BLaER1 (cell line): ENCODE measurements around the gene DUS2.
"Not testable (repeated sequence)": the region's sequence is repeated elsewhere in the genome, so short reads cannot be mapped to it uniquely, and the experiment has no call there.

ENCODE experiments used
- H3K27ac ChIP-seq: shearing (Covaris generic); formaldehyde crosslinking; 2 replicates; pipeline ENCODE4 v1.8.1; 2022
- H3K27me3 ChIP-seq: shearing (Covaris generic); formaldehyde crosslinking; 2 replicates; pipeline ENCODE4 v1.8.1; 2022
- H3K36me3 ChIP-seq: shearing (Covaris generic); formaldehyde crosslinking; 2 replicates; pipeline ENCODE4 v1.8.1; 2022
- H3K4me1 ChIP-seq: shearing (Covaris generic); formaldehyde crosslinking; 2 replicates; pipeline ENCODE4 v1.8.1; 2022
- H3K4me2 ChIP-seq: shearing (Covaris generic); formaldehyde crosslinking; 2 replicates; pipeline ENCODE4 v1.8.1; 2022
- H3K4me3 ChIP-seq: shearing (Covaris generic); formaldehyde crosslinking; 2 replicates; pipeline ENCODE4 v1.8.1; 2022
- H3K9ac ChIP-seq: shearing (Covaris generic); formaldehyde crosslinking; 2 replicates; pipeline ENCODE4 v1.8.1; 2022
- H3K9me3 ChIP-seq: shearing (Covaris generic); formaldehyde crosslinking; 2 replicates; pipeline ENCODE4 v1.8.1; 2022
- H4K20me1 ChIP-seq: shearing (Covaris generic); formaldehyde crosslinking; 2 replicates; pipeline ENCODE4 v1.8.1; 2022
- Cebpa-rat ChIP-seq: shearing (Covaris generic); IDR thresholded peaks from 2 replicates; pipeline ENCODE4 v1.8.1; 2022

DUS2 gene

DNA sequence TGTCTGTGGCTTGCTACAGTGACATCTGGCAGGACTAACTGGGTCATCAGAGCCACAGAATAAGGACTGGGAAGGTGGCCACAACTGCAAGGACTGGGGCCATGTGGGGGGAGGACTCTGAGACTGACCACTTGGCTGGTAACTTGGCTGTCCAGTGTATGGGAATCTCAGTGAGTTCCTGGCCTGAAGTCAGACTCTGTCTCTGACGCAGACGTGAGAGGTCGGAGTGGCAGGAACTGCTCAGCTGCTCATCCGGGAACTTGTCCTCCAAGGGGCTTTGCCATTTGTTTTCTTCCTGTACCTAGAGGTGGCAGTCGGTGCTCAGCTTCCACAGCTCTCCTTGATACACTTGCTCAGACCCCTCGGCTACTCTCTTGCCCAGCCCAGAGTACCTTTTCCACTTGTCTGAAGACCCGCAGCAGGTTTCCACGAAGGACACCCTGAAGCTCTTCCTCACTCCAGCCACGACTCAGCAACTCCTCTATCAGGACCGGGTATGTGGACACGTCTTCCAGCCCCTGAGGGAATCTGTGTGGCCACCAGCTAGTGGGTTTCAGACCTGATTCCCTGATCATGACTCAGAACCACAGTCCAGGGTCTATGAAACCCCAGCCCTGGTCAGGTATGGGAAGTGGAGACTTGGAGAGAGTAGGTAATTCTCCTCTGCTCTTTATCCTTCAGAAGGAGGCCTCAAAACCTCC, 35.5 kb upstream of the DUS2 start:
- Histone ChIP-seq H3K36me3 (no peaks in the 10 kb centered on the region), H3K9me3 (no peaks in the 10 kb centered on the region), H4K20me1 (no peaks in the 10 kb centered on the region), H3K4me1 (peaks cover 48% of the 10 kb centered on the region), H3K4me2 (no peak overlapping the region), H3K4me3 (no peak overlapping the region), H3K27me3 (no peaks in the 10 kb centered on the region), H3K27ac (no peak overlapping the region), H3K9ac (no peak overlapping the region)
- TF ChIP-seq Cebpa-rat: no peak

DNA sequence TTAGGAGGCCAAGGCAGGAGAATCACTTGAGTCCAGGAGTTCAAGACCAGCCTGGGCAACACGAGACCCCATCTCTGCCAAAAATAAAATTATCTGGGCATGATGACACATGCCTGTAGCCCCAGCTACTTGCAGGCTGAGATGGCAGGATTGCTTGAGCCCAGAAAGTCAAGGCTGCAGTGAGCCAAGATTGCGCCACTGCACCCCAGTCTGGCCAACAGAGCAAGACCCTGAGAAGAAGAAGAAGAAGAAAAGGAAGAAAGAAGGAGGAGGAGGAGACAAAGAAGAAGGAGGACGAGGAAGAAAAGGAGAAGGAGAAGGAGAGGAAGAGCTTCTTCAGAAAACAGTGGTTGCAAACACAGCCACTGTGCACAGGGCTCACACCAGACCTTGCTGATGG, 34.4 kb upstream of the DUS2 start:
- Histone ChIP-seq H3K4me3 (no peak overlapping the region), H3K27ac (no peak overlapping the region), H3K4me1 (peaks cover 54% of the 10 kb centered on the region), H4K20me1 (no peaks in the 10 kb centered on the region), H3K9me3 (no peaks in the 10 kb centered on the region), H3K9ac (no peak overlapping the region), H3K36me3 (no peaks in the 10 kb centered on the region), H3K27me3 (no peaks in the 10 kb centered on the region), H3K4me2 (no peak overlapping the region)
- TF ChIP-seq Cebpa-rat: no peak

DNA sequence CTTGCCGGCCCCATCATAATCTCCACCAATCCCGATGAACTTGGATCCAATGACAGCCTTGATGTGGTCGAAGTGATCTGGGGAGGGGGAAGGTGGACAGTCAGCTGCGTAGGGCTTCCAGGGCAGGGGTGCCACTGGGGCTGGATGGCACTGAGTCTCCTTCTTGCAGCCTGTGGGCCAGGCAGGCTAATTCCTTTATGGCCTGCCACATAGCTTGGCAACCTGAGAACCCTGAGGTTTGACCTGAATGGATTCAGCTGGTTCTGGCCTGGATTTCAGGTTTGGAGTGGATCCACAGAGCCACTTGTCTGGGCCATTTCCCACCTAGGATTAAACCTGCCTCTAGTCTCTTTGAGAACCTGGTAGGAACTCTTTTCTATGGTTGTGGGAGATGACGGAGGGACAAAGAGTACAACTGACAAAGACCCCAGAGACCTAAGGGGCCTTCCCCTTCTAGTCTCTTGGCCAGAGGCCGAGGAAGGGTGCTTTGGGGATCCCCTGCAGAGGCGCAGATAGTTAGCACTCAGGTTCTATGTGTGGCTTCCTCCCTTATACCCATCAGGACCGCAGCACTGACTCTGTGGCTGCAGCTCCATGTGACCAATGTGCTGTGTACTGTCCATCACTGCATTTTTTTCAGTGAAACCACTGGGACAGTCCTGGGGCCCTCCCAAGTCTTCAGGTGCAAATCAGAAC, 33.6 kb upstream of the DUS2 start:
- peaks cover 54% of the 10 kb centered on the region for H3K4me1 ChIP-seq

DNA sequence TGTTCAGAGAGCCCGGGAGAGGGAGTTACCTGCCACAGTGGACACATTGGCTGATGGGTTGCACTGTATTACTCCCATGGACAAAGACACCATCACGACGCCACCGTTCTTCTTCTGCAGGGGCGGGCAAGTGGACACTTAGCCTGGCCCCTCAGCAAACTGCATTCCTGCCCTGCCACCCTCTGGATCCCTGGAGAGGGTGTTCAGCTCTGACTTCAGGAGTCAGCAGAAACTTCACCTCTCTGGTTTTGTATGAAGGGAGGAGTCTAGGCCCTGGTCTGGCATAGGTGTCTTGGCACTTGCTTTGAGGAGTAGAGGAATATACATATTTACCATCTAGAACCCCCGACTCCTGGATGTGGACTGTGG, 33.1 kb upstream of the DUS2 start:
- no peak overlapping the region for H3K4me3 ChIP-seq
- H4K20me1 ChIP-seq: no peaks in the 10 kb centered on the region
- H3K4me1 ChIP-seq: peaks cover 54% of the 10 kb centered on the region
- TF ChIP-seq Cebpa-rat: no peak
- H3K9ac ChIP-seq: no peak overlapping the region
- H3K4me2 ChIP-seq: no peak overlapping the region
- H3K36me3 ChIP-seq: no peaks in the 10 kb centered on the region
- no peaks in the 10 kb centered on the region for H3K27me3 ChIP-seq
- H3K27ac ChIP-seq: no peak overlapping the region
- no peaks in the 10 kb centered on the region for H3K9me3 ChIP-seq

More for the DNA sequence above, 33.6 kb upstream of the DUS2 start:
- Histone ChIP-seq H4K20me1 (no peaks in the 10 kb centered on the region), H3K4me2 (no peak overlapping the region), H3K9ac (no peak overlapping the region), H3K9me3 (no peaks in the 10 kb centered on the region), H3K27me3 (no peaks in the 10 kb centered on the region), H3K4me3 (no peak overlapping the region), H3K36me3 (no peaks in the 10 kb centered on the region), H3K27ac (no peak overlapping the region)
- no peak for TF ChIP-seq Cebpa-rat

DNA sequence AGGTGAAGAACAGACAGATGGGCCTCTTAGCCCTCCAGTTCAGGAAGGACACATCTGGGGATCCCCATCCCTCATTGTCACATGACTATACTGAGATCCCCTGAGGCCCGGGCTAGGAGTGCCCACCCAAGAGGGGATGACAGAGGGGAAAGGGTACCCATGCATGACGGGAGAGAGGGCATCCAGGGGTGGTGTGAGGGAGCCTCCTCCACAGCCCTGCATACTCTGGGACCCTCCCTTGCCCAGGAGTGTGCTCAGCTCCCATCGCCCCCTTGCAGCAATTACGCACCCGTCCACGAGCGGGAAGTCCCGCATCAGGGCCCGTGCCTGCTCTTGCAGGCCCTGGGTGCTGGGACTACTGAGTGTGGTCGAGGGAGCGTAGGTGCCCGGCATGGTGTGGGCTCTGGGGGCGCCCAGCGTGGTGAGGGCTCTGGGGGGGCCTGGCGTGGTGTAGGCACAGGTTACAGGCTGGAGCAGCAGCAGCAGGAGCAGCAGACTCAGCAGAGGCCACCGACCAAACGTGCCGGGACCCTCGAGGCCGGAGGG, 30.4 kb upstream of the DUS2 start:
- Histone ChIP-seq H3K27me3 (no peaks in the 10 kb centered on the region), H3K36me3 (no peaks in the 10 kb centered on the region), H3K4me2 (peak overlapping the region; percentile 88), H3K4me1 (peaks cover 34% of the 10 kb centered on the region), H3K9ac (no peak overlapping the region), H3K27ac (peak overlapping the region; percentile 79), H4K20me1 (no peaks in the 10 kb centered on the region), H3K9me3 (peaks cover under 1% of the 10 kb centered on the region; the same call in 1 of the 2 replicates), H3K4me3 (no peak overlapping the region)
- TF ChIP-seq Cebpa-rat: no peak

DNA sequence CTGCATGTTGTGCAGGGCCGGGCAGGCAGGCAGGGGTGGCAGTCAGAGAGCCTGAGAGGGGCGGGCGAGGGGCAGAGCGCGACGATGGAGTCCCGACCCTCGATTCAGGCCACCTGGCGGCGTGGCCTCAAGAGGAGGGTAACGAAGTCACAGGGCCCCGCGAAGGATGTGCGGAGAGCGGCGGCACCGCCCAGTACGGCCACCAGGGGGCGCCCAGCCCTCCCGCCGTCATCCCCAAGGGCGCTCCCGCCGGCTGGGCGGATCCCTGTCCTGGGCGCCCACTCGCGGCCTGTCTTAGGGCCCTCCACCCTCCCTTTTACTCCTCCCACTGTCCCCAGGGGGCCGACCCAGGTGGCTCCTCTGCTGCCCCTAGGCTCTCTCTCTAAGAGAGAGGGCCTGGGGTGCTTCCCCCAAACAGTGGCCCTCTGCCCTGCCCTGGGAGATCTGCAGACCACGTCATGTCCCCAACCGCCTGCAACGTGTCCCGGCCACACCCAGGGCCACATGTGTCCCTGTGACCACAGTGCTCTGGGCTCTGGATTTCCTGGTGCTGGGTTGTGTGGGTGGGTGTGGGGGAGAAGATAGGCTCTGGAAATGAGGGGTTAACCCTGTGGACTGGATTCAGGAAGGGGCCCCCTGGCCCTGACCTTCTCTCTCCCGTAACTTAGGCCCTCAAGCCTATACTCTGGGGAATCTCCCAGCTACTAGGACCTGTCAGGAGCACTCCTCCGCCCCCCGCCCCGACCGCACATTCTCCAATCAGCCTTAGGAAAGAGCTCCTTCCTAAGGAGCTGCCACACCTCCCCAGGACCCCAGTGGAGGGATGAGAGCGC, 29.7 kb upstream of the DUS2 start:
- peak overlapping the region; percentile 79 for H3K27ac ChIP-seq
- TF ChIP-seq Cebpa-rat: no peak
- H4K20me1 ChIP-seq: no peaks in the 10 kb centered on the region
- peaks cover 8% of the 10 kb centered on the region; the same call in 1 of the 2 replicates for H3K9me3 ChIP-seq
- H3K4me2 ChIP-seq: peak overlapping the region; percentile 88
- H3K9ac ChIP-seq: peak overlapping the region; percentile 39
- H3K4me1 ChIP-seq: peaks cover 38% of the 10 kb centered on the region
- H3K36me3 ChIP-seq: no peaks in the 10 kb centered on the region
- H3K4me3 ChIP-seq: peak overlapping the region; percentile 55
- H3K27me3 ChIP-seq: no peaks in the 10 kb centered on the region

DNA sequence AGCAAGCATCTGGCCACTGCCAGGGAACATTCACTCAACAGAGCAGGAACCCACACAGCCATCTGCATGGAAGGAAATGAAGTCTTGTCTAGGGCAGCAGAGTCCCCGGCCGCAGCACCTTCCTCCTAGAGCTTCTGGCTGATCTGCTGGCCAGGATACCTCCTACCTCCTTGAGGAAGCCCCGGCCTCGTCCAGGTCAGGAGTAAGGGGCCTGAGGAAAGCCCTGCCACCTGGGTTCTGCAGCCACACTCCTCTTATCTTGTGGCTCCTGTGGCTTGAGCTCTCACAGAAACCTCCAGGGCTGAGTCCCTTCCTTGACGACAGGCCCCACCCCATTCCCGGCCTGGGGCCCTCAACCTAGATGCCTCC, 29.1 kb upstream of the DUS2 start:
- Histone ChIP-seq H3K4me3 (peak overlapping the region; percentile 55), H3K4me1 (peaks cover 44% of the 10 kb centered on the region), H3K4me2 (peak overlapping the region; percentile 88), H3K27ac (peak overlapping the region; percentile 79), H3K9ac (peak overlapping the region; percentile 39)
- not testable (repeated sequence) for H3K9me3 ChIP-seq, H3K36me3 ChIP-seq, H3K27me3 ChIP-seq, H4K20me1 ChIP-seq

DNA sequence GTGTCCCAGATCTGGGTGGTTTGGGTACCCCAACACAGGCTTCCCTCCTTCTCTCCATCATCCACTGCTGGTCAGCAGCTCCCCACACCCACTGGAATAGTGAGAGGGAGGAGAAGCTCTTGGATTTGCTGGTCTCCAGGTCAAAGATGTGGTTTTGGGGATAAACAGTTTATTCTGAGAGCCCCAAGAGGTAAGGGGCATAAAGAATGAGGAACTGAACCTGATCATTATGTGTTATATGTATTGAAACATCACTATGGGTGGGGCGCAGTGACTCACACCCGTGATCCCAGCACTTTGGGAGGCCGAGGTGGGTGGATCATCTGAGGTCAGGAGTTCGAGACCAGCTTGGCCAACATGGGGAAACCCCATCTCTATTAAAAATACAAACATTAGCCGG, 27.7 kb upstream of the DUS2 start:
- Histone ChIP-seq H3K4me3 (no peak overlapping the region), H3K27me3 (no peaks in the 10 kb centered on the region), H3K4me1 (peaks cover 58% of the 10 kb centered on the region), H3K27ac (no peak overlapping the region), H3K4me2 (no peak overlapping the region), H3K36me3 (no peaks in the 10 kb centered on the region), H4K20me1 (no peaks in the 10 kb centered on the region), H3K9me3 (peaks cover 9% of the 10 kb centered on the region; the same call in 1 of the 2 replicates), H3K9ac (no peak overlapping the region)
- TF ChIP-seq Cebpa-rat: no peak

DNA sequence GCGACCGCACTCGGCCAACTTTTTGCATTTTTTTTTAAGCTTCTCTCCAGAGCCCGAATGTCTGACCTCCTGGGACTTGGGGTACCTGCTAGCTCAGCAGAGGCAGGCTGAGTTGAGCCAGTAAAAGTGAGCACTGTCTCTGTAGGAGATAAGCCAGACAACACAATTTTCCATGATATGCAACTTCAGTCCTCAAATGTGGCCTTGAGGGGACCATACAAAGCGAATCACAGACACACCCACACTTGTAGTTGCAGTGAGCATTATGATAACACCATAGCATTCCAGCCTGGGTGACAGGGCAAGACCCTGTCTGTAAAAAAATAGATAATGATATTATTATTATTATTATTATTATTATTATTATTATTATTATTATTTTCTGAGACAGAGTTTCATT, 26.4 kb upstream of the DUS2 start:
- TF ChIP-seq Cebpa-rat: no peak
- H3K4me3 ChIP-seq: no peak overlapping the region
- peaks cover 9% of the 10 kb centered on the region; the same call in 1 of the 2 replicates for H3K9me3 ChIP-seq
- no peak overlapping the region for H3K27ac ChIP-seq
- H3K9ac ChIP-seq: no peak overlapping the region
- no peak overlapping the region for H3K4me2 ChIP-seq
- H4K20me1 ChIP-seq: no peaks in the 10 kb centered on the region
- no peaks in the 10 kb centered on the region for H3K27me3 ChIP-seq
- no peaks in the 10 kb centered on the region for H3K36me3 ChIP-seq
- H3K4me1 ChIP-seq: peaks cover 60% of the 10 kb centered on the region

DNA sequence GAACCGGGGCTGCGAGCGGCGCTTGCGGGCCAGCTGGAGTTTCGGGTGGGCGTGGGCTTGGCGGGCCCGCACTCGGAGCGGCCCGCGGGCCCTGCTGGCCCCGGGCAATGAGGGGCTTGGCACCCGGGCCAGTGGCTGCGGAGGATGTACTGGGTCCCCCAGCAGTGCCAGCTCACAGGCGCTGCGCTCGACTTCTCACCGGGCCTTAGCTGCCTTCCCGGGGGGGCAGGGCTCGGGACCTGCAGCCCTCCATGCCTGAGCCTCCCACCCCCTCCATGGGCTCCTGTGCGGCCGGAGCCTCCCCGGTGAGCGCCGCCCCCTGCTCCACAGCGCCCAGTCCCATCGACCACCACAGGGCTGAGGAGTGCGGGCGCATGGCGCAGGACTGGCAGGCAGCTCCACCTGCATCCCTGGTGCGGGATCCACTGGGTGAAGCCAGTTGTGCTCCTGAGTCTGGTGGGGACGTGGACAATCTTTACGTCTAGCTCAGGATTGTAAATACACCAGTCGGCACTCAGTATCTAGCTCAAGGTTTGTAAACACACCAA, 24.8 kb upstream of the DUS2 start:
- H3K4me1 ChIP-seq: peaks cover 46% of the 10 kb centered on the region
- H3K9ac ChIP-seq, H3K36me3 ChIP-seq, H3K27ac ChIP-seq, H3K9me3 ChIP-seq, H4K20me1 ChIP-seq, H3K27me3 ChIP-seq: not testable (repeated sequence)
- H3K4me2 ChIP-seq: peak overlapping the region; percentile 82
- H3K4me3 ChIP-seq: 0 out of 2 replicates have a peak overlapping the region, but pooled peaks have one; percentile 7

DNA sequence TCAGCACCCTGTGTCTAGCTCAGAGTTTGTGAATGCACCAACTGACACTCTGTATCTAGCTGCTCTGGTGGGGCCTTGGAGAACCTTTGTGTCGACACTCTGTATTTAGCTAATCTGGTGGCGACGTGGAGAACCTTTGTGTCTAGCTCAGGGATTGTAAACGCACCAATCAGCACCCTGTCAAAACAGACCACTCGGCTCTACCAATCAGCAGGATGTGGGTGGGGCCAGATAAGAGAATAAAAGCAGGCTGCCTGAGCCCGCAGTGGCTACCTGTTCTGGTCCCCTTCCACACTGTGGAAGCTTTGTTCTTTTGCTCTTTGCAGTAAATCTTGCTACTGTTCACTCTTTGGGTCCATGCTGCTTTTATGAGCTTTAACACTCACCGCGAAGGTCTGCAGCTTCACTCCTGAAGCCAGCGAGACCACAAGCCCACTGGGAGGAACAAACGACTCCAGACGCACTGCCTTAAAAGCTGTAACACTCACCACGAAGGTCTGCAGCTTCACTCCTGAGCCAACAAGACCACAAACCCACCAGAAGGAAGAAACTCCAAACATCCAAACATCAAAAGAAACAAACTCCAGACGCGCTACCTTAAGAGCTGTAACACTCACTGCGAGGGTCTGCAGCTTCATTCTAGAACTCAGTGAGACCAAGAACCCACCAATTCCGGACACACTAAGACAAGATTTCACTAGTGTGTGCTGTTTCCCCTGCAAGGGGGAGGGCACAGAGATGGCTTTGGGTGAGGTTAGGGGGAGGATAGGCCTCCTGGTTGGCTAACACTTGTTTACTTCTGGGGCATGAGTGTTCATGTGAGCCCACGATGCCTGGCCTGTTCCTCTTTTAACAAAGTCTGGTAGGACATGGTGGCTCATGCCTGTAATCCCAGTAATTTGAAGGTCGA, 24.1 kb upstream of the DUS2 start, which contains the start of gene DPEP2:
Gene DPEP2 (minus strand): TSS at position 706 of the 910 bp plus-strand sequence. CDS start 6,272 bp downstream, outside the sequence.
- not testable (repeated sequence) for H3K36me3 ChIP-seq, H3K9me3 ChIP-seq, H4K20me1 ChIP-seq, H3K27me3 ChIP-seq
- peaks cover 38% of the 10 kb centered on the region for H3K4me1 ChIP-seq
- H3K4me2 ChIP-seq: peak within 1 kb of the TSS; percentile 82
- peak within 1 kb of the TSS; percentile 46; the same call in 1 of the 2 replicates for H3K9ac ChIP-seq
- H3K4me3 ChIP-seq: peak within 1 kb of the TSS; percentile 37
- H3K27ac ChIP-seq: peak within 1 kb of the TSS; percentile 59
